ENCODE measurements around the gene NFATC4. TPM values are rescaled to one million over a fixed set of nuclear protein-coding genes. Genes with fewer than 3 reads are reported as not detected.

Gene NFATC4
- total RNA-seq, 1 experiment from 2014 or later, result 7.6 TPM

DNA sequence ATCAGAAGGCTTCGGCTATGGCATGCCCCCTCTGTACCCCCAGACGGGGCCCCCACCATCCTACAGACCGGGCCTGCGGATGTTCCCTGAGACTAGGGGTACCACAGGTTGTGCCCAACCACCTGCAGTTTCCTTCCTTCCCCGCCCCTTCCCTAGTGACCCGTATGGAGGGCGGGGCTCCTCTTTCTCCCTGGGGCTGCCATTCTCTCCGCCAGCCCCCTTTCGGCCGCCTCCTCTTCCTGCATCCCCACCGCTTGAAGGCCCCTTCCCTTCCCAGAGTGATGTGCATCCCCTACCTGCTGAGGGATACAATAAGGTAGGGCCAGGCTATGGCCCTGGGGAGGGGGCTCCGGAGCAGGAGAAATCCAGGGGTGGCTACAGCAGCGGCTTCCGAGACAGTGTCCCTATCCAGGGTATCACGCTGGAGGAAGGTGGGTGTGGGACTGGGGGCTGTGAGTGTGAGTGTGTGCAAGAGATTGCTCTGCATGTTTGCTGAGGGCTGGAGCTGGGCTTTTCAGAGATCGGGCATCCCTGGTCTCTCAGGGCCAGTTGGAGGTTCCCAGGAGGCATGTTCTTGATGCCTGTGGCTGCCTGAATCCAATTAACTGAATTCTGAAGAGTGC, 8.6 kb downstream of the NFATC4 start:
- H2AFZ ChIP-seq (ENCODE audit: low read depth, low read length, poor library complexity, severe bottlenecking), result no peak overlapping the region
- no peak overlapping the region for H3K4me2 ChIP-seq (ENCODE audit: low read length)
- BruUV-seq (replicated peaks), result no TSS peak
- RAD21 ChIA-PET (ENCODE audit: low non-redundant PET in 1 of 2, low total read pairs in 2 of 2, uncharacterized antibody in 2 of 2, unreplicated experiment in 2 of 2), result no interaction called here
- CTCF ChIA-PET, result no interaction called here
- no peaks in the 10 kb centered on the region for H3K9me2 ChIP-seq (ENCODE audit: insufficient read depth)
- no peak overlapping the region for H3K27ac ChIP-seq (ENCODE audit: low read depth, low read length)
- H3K79me2 ChIP-seq (ENCODE audit: insufficient read depth, low read length), result no peaks in the 10 kb centered on the region
- H3K9ac ChIP-seq (ENCODE audit: low read length), result no peak overlapping the region
- POLR2A ChIA-PET, result no interaction called here
- no peak for DNase-seq (ENCODE audit: low read depth, low spot score)
- H3K27me3 ChIP-seq (ENCODE audit: insufficient read depth, low read length), result no peaks in the 10 kb centered on the region
- no peaks in the 10 kb centered on the region for H3K36me3 ChIP-seq (ENCODE audit: control insufficient read depth in 1 of 2, insufficient read depth in 2 of 2, low read length in 2 of 2)
- no peaks in the 10 kb centered on the region for H3K9me3 ChIP-seq (ENCODE audit: control insufficient read depth in 1 of 2, insufficient read depth in 1 of 2, low read depth in 1 of 2, low read length in 2 of 2)
- no peak for ATAC-seq
- peaks cover 0 to 6% of the 10 kb centered on the region in 2 experiments; a peak in 1 of 4 replicates for H3K4me1 ChIP-seq (ENCODE audit: control insufficient read depth in 1 of 2, insufficient read depth in 2 of 2, low read length in 2 of 2)
- H4K20me1 ChIP-seq (ENCODE audit: insufficient read depth), result no peaks in the 10 kb centered on the region
- TF ChIP-seq, protein P1, sequence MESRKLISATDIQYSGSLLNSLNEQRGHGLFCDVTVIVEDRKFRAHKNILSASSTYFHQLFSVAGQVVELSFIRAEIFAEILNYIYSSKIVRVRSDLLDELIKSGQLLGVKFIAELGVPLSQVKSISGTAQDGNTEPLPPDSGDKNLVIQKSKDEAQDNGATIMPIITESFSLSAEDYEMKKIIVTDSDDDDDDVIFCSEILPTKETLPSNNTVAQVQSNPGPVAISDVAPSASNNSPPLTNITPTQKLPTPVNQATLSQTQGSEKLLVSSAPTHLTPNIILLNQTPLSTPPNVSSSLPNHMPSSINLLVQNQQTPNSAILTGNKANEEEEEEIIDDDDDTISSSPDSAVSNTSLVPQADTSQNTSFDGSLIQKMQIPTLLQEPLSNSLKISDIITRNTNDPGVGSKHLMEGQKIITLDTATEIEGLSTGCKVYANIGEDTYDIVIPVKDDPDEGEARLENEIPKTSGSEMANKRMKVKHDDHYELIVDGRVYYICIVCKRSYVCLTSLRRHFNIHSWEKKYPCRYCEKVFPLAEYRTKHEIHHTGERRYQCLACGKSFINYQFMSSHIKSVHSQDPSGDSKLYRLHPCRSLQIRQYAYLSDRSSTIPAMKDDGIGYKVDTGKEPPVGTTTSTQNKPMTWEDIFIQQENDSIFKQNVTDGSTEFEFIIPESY (IDR thresholded peaks at IDR 0.05; ENCODE audit: extremely low read depth, insufficient replicate concordance, low read length), result no peak
- no peak for TF ChIP-seq CEBPB (IDR thresholded peaks at IDR 0.05; ENCODE audit: low read depth)
- TF ChIP-seq, protein P2, sequence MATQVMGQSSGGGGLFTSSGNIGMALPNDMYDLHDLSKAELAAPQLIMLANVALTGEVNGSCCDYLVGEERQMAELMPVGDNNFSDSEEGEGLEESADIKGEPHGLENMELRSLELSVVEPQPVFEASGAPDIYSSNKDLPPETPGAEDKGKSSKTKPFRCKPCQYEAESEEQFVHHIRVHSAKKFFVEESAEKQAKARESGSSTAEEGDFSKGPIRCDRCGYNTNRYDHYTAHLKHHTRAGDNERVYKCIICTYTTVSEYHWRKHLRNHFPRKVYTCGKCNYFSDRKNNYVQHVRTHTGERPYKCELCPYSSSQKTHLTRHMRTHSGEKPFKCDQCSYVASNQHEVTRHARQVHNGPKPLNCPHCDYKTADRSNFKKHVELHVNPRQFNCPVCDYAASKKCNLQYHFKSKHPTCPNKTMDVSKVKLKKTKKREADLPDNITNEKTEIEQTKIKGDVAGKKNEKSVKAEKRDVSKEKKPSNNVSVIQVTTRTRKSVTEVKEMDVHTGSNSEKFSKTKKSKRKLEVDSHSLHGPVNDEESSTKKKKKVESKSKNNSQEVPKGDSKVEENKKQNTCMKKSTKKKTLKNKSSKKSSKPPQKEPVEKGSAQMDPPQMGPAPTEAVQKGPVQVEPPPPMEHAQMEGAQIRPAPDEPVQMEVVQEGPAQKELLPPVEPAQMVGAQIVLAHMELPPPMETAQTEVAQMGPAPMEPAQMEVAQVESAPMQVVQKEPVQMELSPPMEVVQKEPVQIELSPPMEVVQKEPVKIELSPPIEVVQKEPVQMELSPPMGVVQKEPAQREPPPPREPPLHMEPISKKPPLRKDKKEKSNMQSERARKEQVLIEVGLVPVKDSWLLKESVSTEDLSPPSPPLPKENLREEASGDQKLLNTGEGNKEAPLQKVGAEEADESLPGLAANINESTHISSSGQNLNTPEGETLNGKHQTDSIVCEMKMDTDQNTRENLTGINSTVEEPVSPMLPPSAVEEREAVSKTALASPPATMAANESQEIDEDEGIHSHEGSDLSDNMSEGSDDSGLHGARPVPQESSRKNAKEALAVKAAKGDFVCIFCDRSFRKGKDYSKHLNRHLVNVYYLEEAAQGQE (IDR thresholded peaks at IDR 0.05; ENCODE audit: low read depth), result no peak
- no peak for TF ChIP-seq EZH2phosphoT487 (IDR thresholded peaks at IDR 0.05; ENCODE audit: borderline replicate concordance)
- no peak for TF ChIP-seq JUND (IDR thresholded peaks at IDR 0.05)
- TF ChIP-seq SIN3A (IDR thresholded peaks at IDR 0.05; ENCODE audit: low read depth), result no peak
- TF ChIP-seq ZNF274 (IDR thresholded peaks at IDR 0.05; ENCODE audit: low read depth, low read length), result no peak
- TF ChIP-seq ELF1 (IDR thresholded peaks at IDR 0.05; ENCODE audit: borderline replicate concordance, low read depth), result no peak
- TF ChIP-seq CBX3 (IDR thresholded peaks at IDR 0.05; ENCODE audit: low read depth), result no peak
- no peak for TF ChIP-seq EZH2 (IDR thresholded peaks at IDR 0.05)
- TF ChIP-seq ZFX (IDR thresholded peaks at IDR 0.05), result no peak
- no peak overlapping the region for H3K4me3 ChIP-seq (replicated peaks in 1 of 2; ENCODE audit: low read depth in 1 of 2, low read length in 2 of 2)
- intact Hi-C loops (cut with micrococcal nuclease), result no loop called here
